ENCODE data around the gene ZNF184.

ZNF184 gene

GRCh38 chr6:27507041-27507956 lies 34.4 kb upstream of the ZNF184 start:
- no peak for TF ChIP-seq CTCF (IDR thresholded peaks at IDR 0.05; ENCODE audit: low read depth, low read length)
- DNase-seq (ENCODE audit: extremely low read depth, low read depth) = no peak

- peak; percentile 2 for DNase-seq (ENCODE audit: extremely low read depth, low read depth)
- TF ChIP-seq CTCF (IDR thresholded peaks at IDR 0.05; ENCODE audit: low read depth, low read length) = no peak
Measured at GRCh38 chr6:27505209-27506027, 32.5 kb upstream of the ZNF184 start.

GRCh38 chr6:27503436-27504030 lies 30.6 kb upstream of the ZNF184 start:
- TF ChIP-seq CTCF (IDR thresholded peaks at IDR 0.05; ENCODE audit: low read depth, low read length) = no peak
- peak; percentile 49 for DNase-seq (ENCODE audit: extremely low read depth, low read depth)

- TF ChIP-seq CTCF (IDR thresholded peaks at IDR 0.05; ENCODE audit: low read depth, low read length) = no peak
- peak; percentile 31 for DNase-seq (ENCODE audit: extremely low read depth, low read depth)
Measured at GRCh38 chr6:27502508-27503435, 29.9 kb upstream of the ZNF184 start.

- DNase-seq (ENCODE audit: extremely low read depth, low read depth) = no peak
- no peak for TF ChIP-seq CTCF (IDR thresholded peaks at IDR 0.05; ENCODE audit: low read depth, low read length)
Measured at GRCh38 chr6:27501187-27501586, 28.3 kb upstream of the ZNF184 start.

- TF ChIP-seq CTCF (IDR thresholded peaks at IDR 0.05; ENCODE audit: low read depth, low read length) = no peak
- no peak for DNase-seq (ENCODE audit: extremely low read depth, low read depth)
Measured at GRCh38 chr6:27500177-27500576, 27.3 kb upstream of the ZNF184 start.
